Fibroblast of lung (primary cell): Measurements from ENCODE around the gene TMCO6. TPM values are rescaled to one million over a fixed set of nuclear protein-coding genes. Genes with fewer than 3 reads are reported as not detected.
"Not testable (repeated sequence)": the region's sequence is repeated elsewhere in the genome, so short reads cannot be mapped to it uniquely, and the experiment has no call there.

ENCODE experiments used
- DNase-seq, 2 donors: peaks; one replicate each; pipeline versions ENCODE4 v3.0.0 to v3.0.0-alpha.2; 2010; ENCODE audit warnings: low read depth in 2 of 2
- H2AFZ ChIP-seq: 2 replicates; pipeline ENCODE4 v1.5.1; 2012; ENCODE audit warnings: low read length, control low read depth, inconsistent platforms
- H3K27ac ChIP-seq: 2 replicates; pipeline ENCODE4 v1.5.1; 2011; ENCODE audit warnings: low read length, control low read depth; ENCODE audit not compliant: insufficient read depth
- H3K27me3 ChIP-seq: 2 replicates; pipeline ENCODE4 v1.5.1; 2011; ENCODE audit warnings: mild to moderate bottlenecking, low read length; ENCODE audit not compliant: control insufficient read depth, insufficient read depth
- H3K36me3 ChIP-seq: 2 replicates; pipeline ENCODE4 v1.5.1; 2011; ENCODE audit warnings: low read length; ENCODE audit not compliant: control insufficient read depth, insufficient read depth
- H3K4me1 ChIP-seq: 2 replicates; pipeline ENCODE4 v1.5.1; 2011; ENCODE audit warnings: low read length; ENCODE audit not compliant: control insufficient read depth, insufficient read depth; ENCODE audit errors: extremely low read depth
- H3K4me2 ChIP-seq: 2 replicates; pipeline ENCODE4 v1.5.1; 2011; ENCODE audit warnings: low read length, control low read depth; ENCODE audit not compliant: insufficient read depth; ENCODE audit errors: extremely low read depth
- H3K4me3 ChIP-seq, 4 experiments: fragments of 200-600 bp in 1 of 4; sonication (generic) in 1 of 4; replicated peaks in 1 of 4; 2 replicates each; pipeline ENCODE4 v1.5.1; 2011 to 2016; ENCODE audit warnings: low read length in 4 of 4, low read depth in 3 of 4, mild to moderate bottlenecking in 3 of 4, control low read depth in 2 of 4, inconsistent platforms in 1 of 4, mixed read lengths in 1 of 4; ENCODE audit not compliant: insufficient read depth in 1 of 4; ENCODE audit errors: control extremely low read depth in 1 of 4
- H3K79me2 ChIP-seq: 2 replicates; pipeline ENCODE4 v1.5.1; 2012; ENCODE audit warnings: mild to moderate bottlenecking, low read length, inconsistent platforms; ENCODE audit not compliant: control insufficient read depth, insufficient read depth
- H3K9ac ChIP-seq: 2 replicates; pipeline ENCODE4 v1.5.1; 2011; ENCODE audit warnings: mild to moderate bottlenecking, low read length, control low read depth; ENCODE audit not compliant: insufficient read depth
- H3K9me3 ChIP-seq: 2 replicates; pipeline ENCODE4 v1.5.1; 2012; ENCODE audit warnings: low read depth, low read length; ENCODE audit not compliant: control insufficient read depth, insufficient read depth
- H4K20me1 ChIP-seq: 2 replicates; pipeline ENCODE4 v1.5.1; 2011; ENCODE audit warnings: low read length; ENCODE audit not compliant: control insufficient read depth, insufficient read depth; ENCODE audit errors: extremely low read depth
- CTCF ChIP-seq, 2 donors: IDR thresholded peaks in 1 of 2; conservative IDR thresholded peaks in 1 of 2; 1 replicate in 1 of 2; 2 replicates in 1 of 2; pipeline ENCODE4 v1.5.1; 2011 to 2012; ENCODE audit warnings: low read length in 2 of 2, control low read depth in 1 of 2, inconsistent platforms in 1 of 2, low read depth in 1 of 2, mild to moderate bottlenecking in 1 of 2
- EZH2 ChIP-seq: IDR thresholded peaks from 2 replicates; pipeline ENCODE4 v1.5.1; 2012; ENCODE audit warnings: low read length, control low read depth, mild to moderate bottlenecking; ENCODE audit errors: missing control alignments
- polyA minus RNA-seq: library from RNA; depleted of rRNA, polyadenylated mRNA; stranded (reverse); fragments of >200 nt; gene quantifications from 2 replicates; pipeline ENCODE4 v1.2.3, GENCODE V29; 2011; ENCODE audit warnings: low replicate concordance
- polyA plus RNA-seq, 2 donors: library from polyadenylated mRNA; depleted of rRNA in 1 of 2; stranded (reverse) in 1 of 2; unstranded in 1 of 2; fragments of >200 nt; gene quantifications; 2 replicates each; pipeline ENCODE4 v1.2.1, GENCODE V29; 2011 to 2012; ENCODE audit warnings: missing spikeins in 1 of 2
- total RNA-seq: library from RNA; depleted of rRNA; stranded (reverse); fragments of >200 nt; gene quantifications from 2 replicates; pipeline ENCODE4 v1.2.1, GENCODE V29; 2014

TMCO6 gene
- 13.6 and 18.0 TPM in 2 replicates for total RNA-seq
- 6.6 and 7.6 TPM in 2 replicates for polyA plus RNA-seq
- polyA plus RNA-seq (2012): 5.7 and 7.5 TPM in 2 replicates
- 18.3 and 21.3 TPM in 2 replicates for polyA minus RNA-seq

GRCh38 chr5:140639148-140639981, at the start of gene TMCO6:
Gene TMCO6 (plus strand): TSS chr5:140639451. CDS start chr5:140639528, 77 bp downstream.
- TF ChIP-seq EZH2 (no peak), CTCF (conservative IDR thresholded peaks at IDR 0.05 in 1 of 2, IDR thresholded peaks at IDR 0.05 in 1 of 2; ENCODE audit: low read depth in 1 of 2, low read length in 2 of 2) (peak; percentile 31 to 45)
- H3K4me2 ChIP-seq: peak within 1 kb of the TSS; percentile 94
- H3K9me3 ChIP-seq: no peaks in the 10 kb centered on the region
- H3K4me1 ChIP-seq: no peaks in the 10 kb centered on the region
- H3K27ac ChIP-seq: peak within 1 kb of the TSS; percentile 73
- H3K36me3 ChIP-seq: peaks cover 4% of the 10 kb centered on the region
- peak within 1 kb of the TSS; percentile 74 to 83 (median 78) for H3K4me3 ChIP-seq
- peak within 1 kb of the TSS; percentile 86 for H2AFZ ChIP-seq
- H4K20me1 ChIP-seq: no peaks in the 10 kb centered on the region
- H3K9ac ChIP-seq: peak within 1 kb of the TSS; percentile 85
- DNase-seq: peak; percentile 88 to 97
- H3K79me2 ChIP-seq: peaks cover 5% of the 10 kb centered on the region
- H3K27me3 ChIP-seq: no peaks in the 10 kb centered on the region

DNA sequence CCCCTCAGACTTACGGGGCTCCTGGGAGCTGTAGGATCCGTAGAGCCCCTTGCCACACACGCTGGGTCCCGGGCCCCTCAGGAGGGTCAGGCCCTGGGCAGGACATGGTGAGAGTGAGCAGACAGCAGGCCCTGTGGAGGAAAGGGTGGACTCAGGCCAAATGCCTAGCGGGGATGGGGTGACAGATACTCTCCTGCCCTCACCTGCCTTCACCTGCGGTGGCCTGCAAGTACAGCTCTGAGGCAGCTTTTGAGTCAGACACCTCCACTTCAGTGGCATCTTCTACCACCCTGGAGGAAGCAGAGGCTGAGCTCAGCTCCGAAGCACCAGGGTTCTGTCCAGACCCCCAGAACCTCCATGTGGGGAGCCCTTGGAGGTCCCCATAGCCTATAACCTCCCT, 48.4 kb upstream of the TMCO6 start:
- Histone ChIP-seq H3K4me1 (peaks cover 4% of the 10 kb centered on the region), H3K4me3 (no peak overlapping the region), H4K20me1 (no peaks in the 10 kb centered on the region), H3K9ac (no peak overlapping the region), H3K4me2 (no peak overlapping the region), H2AFZ (no peak overlapping the region), H3K27ac (no peak overlapping the region), H3K36me3 (no peaks in the 10 kb centered on the region), H3K79me2 (no peaks in the 10 kb centered on the region), H3K27me3 (no peaks in the 10 kb centered on the region), H3K9me3 (no peaks in the 10 kb centered on the region)
- DNase-seq: no peak
- TF ChIP-seq EZH2: no peak
- no peak for TF ChIP-seq CTCF (conservative IDR thresholded peaks at IDR 0.05 in 1 of 2, IDR thresholded peaks at IDR 0.05 in 1 of 2; ENCODE audit: low read depth in 1 of 2, low read length in 2 of 2)

GRCh38 chr5:140591747-140592372, 47.4 kb upstream of the TMCO6 start:
- no peak overlapping the region for H3K4me2 ChIP-seq
- H3K4me1 ChIP-seq: peaks cover 4% of the 10 kb centered on the region
- H3K4me3 ChIP-seq: no peak overlapping the region
- no peak overlapping the region for H3K27ac ChIP-seq
- no peaks in the 10 kb centered on the region for H4K20me1 ChIP-seq
- H3K79me2 ChIP-seq: no peaks in the 10 kb centered on the region
- DNase-seq: peak in 1 of 2 donors; percentile 37
- TF ChIP-seq CTCF (conservative IDR thresholded peaks at IDR 0.05 in 1 of 2, IDR thresholded peaks at IDR 0.05 in 1 of 2; ENCODE audit: low read depth in 1 of 2, low read length in 2 of 2) (no peak), EZH2 (no peak)
- no peak overlapping the region for H3K9ac ChIP-seq
- H3K36me3 ChIP-seq: no peaks in the 10 kb centered on the region
- H3K9me3 ChIP-seq: no peaks in the 10 kb centered on the region
- peaks cover 2% of the 10 kb centered on the region for H3K27me3 ChIP-seq
- no peak overlapping the region for H2AFZ ChIP-seq

DNA sequence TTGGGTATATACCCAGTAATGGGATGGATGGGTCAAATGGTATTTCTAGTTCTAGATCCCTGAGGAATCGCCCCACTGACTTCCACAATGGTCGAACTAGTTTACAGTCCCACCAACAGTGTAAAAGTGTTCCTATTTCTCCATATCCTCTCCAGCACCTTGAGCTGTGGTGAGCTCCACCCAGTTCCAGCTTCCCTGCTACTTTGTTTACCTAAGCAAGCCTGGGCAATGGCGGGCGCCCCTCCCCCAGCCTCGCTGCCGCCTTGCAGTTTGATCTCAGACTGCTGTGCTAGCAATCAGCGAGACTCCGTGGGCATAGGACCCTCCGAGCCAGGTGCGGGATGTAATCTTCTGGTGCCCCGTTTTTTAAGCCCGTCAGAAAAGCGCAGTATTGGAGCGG, 46.2 kb upstream of the TMCO6 start:
- H3K4me1 ChIP-seq, H4K20me1 ChIP-seq, DNase-seq, H2AFZ ChIP-seq, H3K79me2 ChIP-seq, H3K9ac ChIP-seq, H3K4me3 ChIP-seq, H3K27ac ChIP-seq, H3K9me3 ChIP-seq, H3K4me2 ChIP-seq, H3K36me3 ChIP-seq, H3K27me3 ChIP-seq: not testable (repeated sequence)
